Type B pancreatic cell (in vitro differentiated cells): ENCODE measurements around the gene PTPRQ. TPM values are rescaled to one million over a fixed set of nuclear protein-coding genes. Genes with fewer than 3 reads are reported as not detected.
A peak's percentile ranks its signal among the peaks of the same experiment; 100 is the strongest.
"Not testable (repeated sequence)": the region's sequence is repeated elsewhere in the genome, so short reads cannot be mapped to it uniquely, and the experiment has no call there.

Experiments
- DNase-seq: peaks from one replicate; pipeline ENCODE4 v3.0.0; 2021; ENCODE audit warnings: mixed read lengths; ENCODE audit not compliant: unreplicated experiment; ENCODE audit errors: extremely low spot score
- H3K27ac Mint-ChIP-seq: 2 replicates; pipeline ENCODE4 v1.8.0; 2021; ENCODE audit warnings: mild to moderate bottlenecking, mixed read lengths
- H3K27me3 Mint-ChIP-seq: 2 replicates; pipeline ENCODE4 v1.8.0; 2021; ENCODE audit warnings: mixed read lengths
- H3K36me3 Mint-ChIP-seq: 2 replicates; pipeline ENCODE4 v1.8.0; 2021; ENCODE audit warnings: mixed read lengths
- H3K4me1 Mint-ChIP-seq: one replicate; pipeline ENCODE4 v1.8.0; 2021; ENCODE audit warnings: mixed read lengths; ENCODE audit not compliant: unreplicated experiment
- H3K4me3 Mint-ChIP-seq: 2 replicates; pipeline ENCODE4 v1.8.0; 2021; ENCODE audit warnings: mild to moderate bottlenecking, mixed read lengths
- H3K9me3 Mint-ChIP-seq: 2 replicates; pipeline ENCODE4 v1.8.0; 2021; ENCODE audit warnings: mixed read lengths
- total RNA-seq: library from RNA; stranded (reverse); gene quantifications from 2 replicates; pipeline ENCODE4 v1.2.1, GENCODE V29; 2021; ENCODE audit warnings: low replicate concordance
- TF ChIP-seq, protein P1 (sequence below): fragments of 200-600 bp; sonication (generic); conservative IDR thresholded peaks from 2 replicates; pipeline ENCODE4 v1.5.0; 2021; ENCODE audit warnings: antibody characterized with exemption, mild to moderate bottlenecking

The PTPRQ gene
- total RNA-seq, 1 donor from 2014 or later = 1.3 TPM

DNA sequence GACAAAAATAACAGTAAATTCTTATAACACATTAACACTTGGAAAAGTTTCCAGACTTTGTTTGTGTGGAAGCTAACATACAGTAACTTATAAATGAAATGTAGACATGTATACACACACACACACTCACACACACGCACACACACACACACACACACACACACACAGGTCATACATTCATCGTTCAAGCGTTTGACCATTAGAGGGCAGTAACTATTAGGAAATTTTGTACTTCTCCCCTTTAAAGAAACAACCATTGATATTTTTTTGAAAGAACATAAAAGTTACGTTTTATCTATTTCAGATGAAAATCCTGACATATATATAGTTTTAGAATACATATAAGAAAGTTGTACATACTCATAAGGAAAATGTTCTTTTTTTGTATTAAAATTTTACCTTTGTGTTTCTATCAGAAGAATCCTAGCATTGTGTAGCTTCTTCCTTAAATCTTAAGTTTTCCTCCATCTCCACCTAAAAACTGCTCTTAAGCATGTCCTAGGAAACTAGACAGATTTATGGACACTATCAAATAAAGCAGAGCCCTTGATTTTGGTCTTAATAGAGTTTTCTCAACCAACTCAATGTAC, 29.0 kb downstream of the PTPRQ start:
- no peak overlapping the region for H3K27ac Mint-ChIP-seq
- H3K4me1 Mint-ChIP-seq = peaks cover 5% of the 10 kb centered on the region
- no peaks in the 10 kb centered on the region for H3K9me3 Mint-ChIP-seq
- no peaks in the 10 kb centered on the region for H3K36me3 Mint-ChIP-seq
- H3K4me3 Mint-ChIP-seq = no peak overlapping the region
- no peaks in the 10 kb centered on the region for H3K27me3 Mint-ChIP-seq
- no peak for DNase-seq
- TF ChIP-seq, protein P1, sequence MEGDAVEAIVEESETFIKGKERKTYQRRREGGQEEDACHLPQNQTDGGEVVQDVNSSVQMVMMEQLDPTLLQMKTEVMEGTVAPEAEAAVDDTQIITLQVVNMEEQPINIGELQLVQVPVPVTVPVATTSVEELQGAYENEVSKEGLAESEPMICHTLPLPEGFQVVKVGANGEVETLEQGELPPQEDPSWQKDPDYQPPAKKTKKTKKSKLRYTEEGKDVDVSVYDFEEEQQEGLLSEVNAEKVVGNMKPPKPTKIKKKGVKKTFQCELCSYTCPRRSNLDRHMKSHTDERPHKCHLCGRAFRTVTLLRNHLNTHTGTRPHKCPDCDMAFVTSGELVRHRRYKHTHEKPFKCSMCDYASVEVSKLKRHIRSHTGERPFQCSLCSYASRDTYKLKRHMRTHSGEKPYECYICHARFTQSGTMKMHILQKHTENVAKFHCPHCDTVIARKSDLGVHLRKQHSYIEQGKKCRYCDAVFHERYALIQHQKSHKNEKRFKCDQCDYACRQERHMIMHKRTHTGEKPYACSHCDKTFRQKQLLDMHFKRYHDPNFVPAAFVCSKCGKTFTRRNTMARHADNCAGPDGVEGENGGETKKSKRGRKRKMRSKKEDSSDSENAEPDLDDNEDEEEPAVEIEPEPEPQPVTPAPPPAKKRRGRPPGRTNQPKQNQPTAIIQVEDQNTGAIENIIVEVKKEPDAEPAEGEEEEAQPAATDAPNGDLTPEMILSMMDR = peak; percentile 69

DNA sequence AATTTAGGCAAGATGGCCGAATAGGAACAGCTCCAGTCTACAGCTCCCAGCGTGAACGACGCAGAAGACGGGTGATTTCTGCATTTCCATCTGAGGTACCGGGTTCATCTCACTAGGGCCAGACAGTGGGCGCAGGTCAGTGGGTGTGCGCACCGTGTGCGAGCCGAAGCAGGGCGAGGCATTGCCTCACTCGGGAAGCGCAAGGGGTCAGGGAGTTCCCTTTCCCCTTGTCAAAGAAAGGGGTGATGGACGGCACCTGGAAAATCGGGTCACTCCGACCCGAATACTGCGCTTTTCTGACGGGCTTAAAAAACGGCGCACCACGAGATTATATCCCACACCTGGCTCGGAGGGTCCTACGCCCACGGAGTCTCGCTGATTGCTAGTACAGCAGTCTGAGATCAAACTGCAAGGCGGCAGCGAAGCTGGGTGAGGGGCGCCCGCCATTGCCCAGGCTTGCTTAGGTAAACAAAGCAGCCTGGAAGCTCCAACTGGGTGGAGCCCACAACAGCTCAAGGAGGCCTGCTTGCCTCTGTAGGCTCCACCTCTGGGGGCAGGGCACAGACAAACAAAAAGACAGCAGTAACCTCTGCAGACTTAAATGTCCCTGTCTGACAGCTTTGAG, 33.6 kb downstream of the PTPRQ start:
- peak overlapping the region; percentile 70 for H3K4me3 Mint-ChIP-seq
- not testable (repeated sequence) for H3K27ac Mint-ChIP-seq, H3K36me3 Mint-ChIP-seq, H3K4me1 Mint-ChIP-seq, DNase-seq, H3K9me3 Mint-ChIP-seq, H3K27me3 Mint-ChIP-seq

DNA sequence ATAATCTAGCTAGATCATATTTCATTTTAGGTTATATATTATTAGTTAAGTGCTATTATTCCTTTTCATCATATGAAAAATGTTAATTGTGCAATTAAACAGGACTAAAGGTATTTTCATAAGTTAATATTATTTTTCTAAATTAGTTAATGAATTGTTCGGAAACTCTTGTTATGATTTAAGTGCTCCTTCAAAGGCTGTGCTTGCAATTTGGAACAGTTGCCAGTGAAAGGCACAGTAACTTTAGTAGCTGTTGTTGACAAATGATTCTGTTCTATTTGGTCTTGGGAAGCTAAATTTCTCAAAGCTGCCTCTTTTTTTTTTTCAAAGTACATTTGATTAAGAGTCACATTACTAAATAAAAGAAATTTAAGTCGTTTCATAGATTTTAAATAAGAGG, 40.7 kb downstream of the PTPRQ start:
- Mint-ChIP-seq H3K27me3 (no peaks in the 10 kb centered on the region), H3K9me3 (no peaks in the 10 kb centered on the region), H3K36me3 (no peaks in the 10 kb centered on the region), H3K4me3 (no peak overlapping the region), H3K27ac (no peak overlapping the region), H3K4me1 (peaks cover 6% of the 10 kb centered on the region)
- TF ChIP-seq, protein P1 = no peak
- no peak for DNase-seq

DNA sequence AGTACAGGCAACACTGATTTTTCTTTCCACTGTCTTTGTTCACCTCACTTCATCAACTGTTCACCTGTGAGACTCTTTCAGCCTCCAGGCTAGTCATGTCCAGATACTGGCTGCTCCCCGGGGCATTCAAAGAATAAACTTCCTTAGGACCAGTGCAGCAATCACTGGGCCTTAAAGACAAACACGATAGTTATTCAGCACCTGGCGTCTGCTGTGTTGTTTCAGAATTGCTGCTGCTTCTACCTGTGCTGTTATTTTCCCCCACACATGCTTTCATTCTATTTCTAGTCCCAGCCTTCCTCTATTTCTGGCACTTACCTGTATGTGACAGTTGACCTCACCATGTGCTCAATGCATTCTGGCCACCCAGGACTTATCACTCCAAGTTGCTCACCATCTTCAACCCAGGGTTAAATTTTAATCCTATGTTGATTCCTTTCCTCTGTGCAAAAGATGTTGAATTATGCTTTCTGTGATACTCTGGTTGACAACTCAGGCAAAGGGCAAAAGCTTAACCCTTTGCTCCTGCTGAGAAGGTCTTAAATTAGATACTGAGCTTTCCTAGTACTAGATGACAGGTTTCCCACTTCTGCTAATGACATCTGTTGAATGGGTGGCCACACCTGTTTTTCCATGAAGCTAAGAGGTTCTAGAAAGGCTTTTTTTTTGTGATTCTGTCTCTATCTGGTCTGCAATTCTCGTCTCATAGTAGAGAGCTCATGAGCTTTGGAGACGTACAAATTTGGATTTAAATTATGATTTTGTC, 41.4 kb downstream of the PTPRQ start:
- no peaks in the 10 kb centered on the region for H3K9me3 Mint-ChIP-seq
- H3K4me3 Mint-ChIP-seq = no peak overlapping the region
- H3K4me1 Mint-ChIP-seq = peaks cover 6% of the 10 kb centered on the region
- H3K27me3 Mint-ChIP-seq = no peaks in the 10 kb centered on the region
- TF ChIP-seq, protein P1 = no peak
- H3K27ac Mint-ChIP-seq = peak overlapping the region; percentile 14
- no peak for DNase-seq
- no peaks in the 10 kb centered on the region for H3K36me3 Mint-ChIP-seq

DNA sequence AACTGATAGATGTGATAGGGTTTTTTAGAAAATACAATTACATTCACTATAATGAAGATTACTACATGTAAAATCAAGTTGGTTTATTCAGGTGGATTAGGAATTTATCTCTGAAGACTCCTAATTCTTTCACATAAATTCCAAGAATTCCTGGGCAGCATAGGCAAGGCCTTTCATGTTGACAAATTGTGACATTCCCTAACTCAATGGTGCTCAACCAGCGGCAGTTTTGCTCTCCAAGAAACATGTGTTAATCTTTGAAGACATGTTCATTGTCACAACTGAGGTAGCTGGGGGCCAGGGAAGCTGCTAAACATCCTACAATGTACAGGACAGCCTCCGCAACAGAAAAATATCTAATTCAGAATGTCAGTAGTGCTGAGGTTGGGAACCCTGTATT, 46.3 kb downstream of the PTPRQ start:
- H3K4me3 Mint-ChIP-seq = no peak overlapping the region
- TF ChIP-seq, protein P1 = no peak
- H3K27ac Mint-ChIP-seq = no peak overlapping the region
- no peak for DNase-seq
- H3K27me3 Mint-ChIP-seq = no peaks in the 10 kb centered on the region
- peaks cover 2% of the 10 kb centered on the region for H3K4me1 Mint-ChIP-seq
- H3K36me3 Mint-ChIP-seq = no peaks in the 10 kb centered on the region
- no peaks in the 10 kb centered on the region for H3K9me3 Mint-ChIP-seq

DNA sequence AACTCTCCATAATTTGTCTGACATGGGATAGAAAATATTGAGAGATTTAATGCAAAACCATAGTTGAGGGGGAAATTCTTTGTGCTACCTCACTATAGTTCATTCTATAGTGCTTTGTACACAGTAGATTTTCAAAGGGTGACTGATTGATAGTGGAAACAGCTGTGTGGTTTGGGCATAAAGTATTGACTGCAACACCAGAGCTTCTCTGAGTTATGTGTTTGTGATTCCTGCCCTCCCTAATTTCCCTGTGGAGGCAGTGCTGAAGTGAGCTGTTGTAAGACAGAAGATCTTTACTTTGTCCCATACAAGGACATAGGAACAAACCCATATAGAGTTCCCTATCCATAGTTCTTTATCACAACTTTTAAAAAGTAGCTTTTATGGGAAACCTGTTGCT, 47.1 kb downstream of the PTPRQ start:
- Mint-ChIP-seq H3K27ac (no peak overlapping the region), H3K4me1 (no peaks in the 10 kb centered on the region), H3K27me3 (no peaks in the 10 kb centered on the region), H3K36me3 (no peaks in the 10 kb centered on the region), H3K4me3 (no peak overlapping the region), H3K9me3 (no peaks in the 10 kb centered on the region)
- TF ChIP-seq, protein P1 = no peak
- DNase-seq = no peak
